GM12872 (cell line): ENCODE data around the gene ADAM22.

Experiments
- CTCF ChIP-seq: IDR thresholded peaks from 3 replicates; pipeline ENCODE4 v1.5.1; 2011; ENCODE audit warnings: low read depth, mild to moderate bottlenecking, low read length, moderate library complexity; ENCODE audit not compliant: insufficient read depth

The ADAM22 gene

GRCh38 chr7:88042803-88043202, 108.8 kb downstream of the ADAM22 start:
- no peak for TF ChIP-seq CTCF

- no peak for TF ChIP-seq CTCF
Measured at GRCh38 chr7:88044069-88044468, 110.0 kb downstream of the ADAM22 start.

GRCh38 chr7:88046839-88047573, 113.0 kb downstream of the ADAM22 start:
- no peak for TF ChIP-seq CTCF

GRCh38 chr7:88057655-88058054, 123.6 kb downstream of the ADAM22 start:
- TF ChIP-seq CTCF, result no peak

- TF ChIP-seq CTCF, result no peak
Measured at GRCh38 chr7:88062238-88062637, 128.2 kb downstream of the ADAM22 start.

- TF ChIP-seq CTCF, result no peak
Measured at GRCh38 chr7:88069093-88069492, 135.0 kb downstream of the ADAM22 start.

GRCh38 chr7:88071994-88072714, 138.1 kb downstream of the ADAM22 start:
- TF ChIP-seq CTCF, result no peak
